Glutamatergic neuron (in vitro differentiated cells): ENCODE results near the gene DSCAML1. TPM values are rescaled to one million over a fixed set of nuclear protein-coding genes. Genes with fewer than 3 reads are reported as not detected.

Experiments
- DNase-seq: peaks from one replicate; pipeline ENCODE4 v3.0.0; 2022
- H3K27ac Mint-ChIP-seq: one replicate; pipeline ENCODE4 v1.8.0; 2020; ENCODE audit warnings: mild to moderate bottlenecking, mixed read lengths, inconsistent platforms; ENCODE audit not compliant: unreplicated experiment
- H3K27me3 Mint-ChIP-seq: one replicate; pipeline ENCODE4 v1.8.0; 2020; ENCODE audit warnings: mild to moderate bottlenecking, moderate library complexity, mixed read lengths, inconsistent platforms; ENCODE audit not compliant: unreplicated experiment
- H3K36me3 Mint-ChIP-seq: one replicate; pipeline ENCODE4 v1.8.0; 2020; ENCODE audit warnings: mild to moderate bottlenecking, mixed read lengths, inconsistent platforms; ENCODE audit not compliant: unreplicated experiment
- H3K4me1 Mint-ChIP-seq: one replicate; pipeline ENCODE4 v1.8.0; 2020; ENCODE audit warnings: mild to moderate bottlenecking, low read depth, mixed read lengths, inconsistent platforms; ENCODE audit not compliant: unreplicated experiment
- H3K4me3 Mint-ChIP-seq: one replicate; pipeline ENCODE4 v1.8.0; 2020; ENCODE audit warnings: mild to moderate bottlenecking, mixed read lengths, inconsistent platforms; ENCODE audit not compliant: unreplicated experiment
- H3K9me3 Mint-ChIP-seq: one replicate; pipeline ENCODE4 v1.8.0; 2020; ENCODE audit warnings: mild to moderate bottlenecking, moderate library complexity, mixed read lengths, inconsistent platforms; ENCODE audit not compliant: unreplicated experiment
- CTCF ChIP-seq: fragments of 200-600 bp; sonication (generic); IDR thresholded peaks from one replicate; pipeline ENCODE4 v1.5.0; 2021; ENCODE audit not compliant: partially characterized antibody, unreplicated experiment
- total RNA-seq: library from RNA; stranded (reverse); fragmentation: NEBNext Ultra II Directional; extraction: Animal tissue kit (Norgen Biotek cat#: 25700); gene quantifications from one replicate; pipeline ENCODE4 v1.2.1, GENCODE V29; 2021; ENCODE audit not compliant: unreplicated experiment

DSCAML1 gene
- total RNA-seq, 1 donor from 2014 or later, result 0.07 TPM

- TF ChIP-seq CTCF, result no peak
- DNase-seq, result peak; percentile 6
- H3K4me1 Mint-ChIP-seq, result no peaks in the 10 kb centered on the region
- H3K36me3 Mint-ChIP-seq, result no peaks in the 10 kb centered on the region
- H3K9me3 Mint-ChIP-seq, result peaks cover 2% of the 10 kb centered on the region
- peaks cover 18% of the 10 kb centered on the region for H3K27me3 Mint-ChIP-seq
- no peak overlapping the region for H3K4me3 Mint-ChIP-seq
- H3K27ac Mint-ChIP-seq, result no peak overlapping the region
Observed at GRCh38 chr11:117631336-117632140, 165.5 kb downstream of the DSCAML1 start.

- DNase-seq, result peak; percentile 13
- Mint-ChIP-seq H3K4me3 (no peak overlapping the region), H3K27me3 (peaks cover 12% of the 10 kb centered on the region), H3K27ac (no peak overlapping the region), H3K9me3 (peaks cover 2% of the 10 kb centered on the region), H3K36me3 (no peaks in the 10 kb centered on the region), H3K4me1 (peaks cover 2% of the 10 kb centered on the region)
- TF ChIP-seq CTCF, result no peak
Observed at GRCh38 chr11:117629891-117630538, 167.0 kb downstream of the DSCAML1 start.

DNA sequence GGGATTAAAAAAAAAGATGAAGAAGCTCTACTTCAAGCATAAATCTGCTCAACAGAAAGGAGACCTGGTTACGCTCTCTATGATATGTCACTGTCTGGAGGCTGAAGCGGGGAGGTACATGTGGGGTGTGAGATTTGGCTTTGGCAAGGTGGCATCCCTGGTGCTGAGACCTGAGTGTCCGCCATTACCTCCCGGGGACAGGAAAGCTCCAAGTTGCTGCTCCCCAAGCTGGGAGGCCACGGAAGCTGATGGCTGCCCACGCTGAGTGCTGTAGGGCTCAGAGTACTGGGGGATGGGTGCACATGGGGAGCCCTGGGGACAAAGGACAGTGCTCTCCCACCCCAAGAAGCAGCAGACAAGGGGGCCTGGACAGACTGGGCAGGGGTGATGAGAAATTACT, 167.9 kb downstream of the DSCAML1 start:
- no peak overlapping the region for H3K4me3 Mint-ChIP-seq
- TF ChIP-seq CTCF, result no peak
- H3K4me1 Mint-ChIP-seq, result peaks cover 2% of the 10 kb centered on the region
- H3K27ac Mint-ChIP-seq, result no peak overlapping the region
- no peaks in the 10 kb centered on the region for H3K36me3 Mint-ChIP-seq
- DNase-seq, result peak; percentile 3
- peaks cover 2% of the 10 kb centered on the region for H3K9me3 Mint-ChIP-seq
- peaks cover 14% of the 10 kb centered on the region for H3K27me3 Mint-ChIP-seq

- Mint-ChIP-seq H3K4me1 (peaks cover 2% of the 10 kb centered on the region), H3K27ac (no peak overlapping the region), H3K36me3 (no peaks in the 10 kb centered on the region), H3K27me3 (peaks cover 9% of the 10 kb centered on the region), H3K9me3 (peaks cover 2% of the 10 kb centered on the region), H3K4me3 (no peak overlapping the region)
- no peak for TF ChIP-seq CTCF
- DNase-seq, result peak; percentile 2
Observed at GRCh38 chr11:117627259-117627658, 169.8 kb downstream of the DSCAML1 start.

DNA sequence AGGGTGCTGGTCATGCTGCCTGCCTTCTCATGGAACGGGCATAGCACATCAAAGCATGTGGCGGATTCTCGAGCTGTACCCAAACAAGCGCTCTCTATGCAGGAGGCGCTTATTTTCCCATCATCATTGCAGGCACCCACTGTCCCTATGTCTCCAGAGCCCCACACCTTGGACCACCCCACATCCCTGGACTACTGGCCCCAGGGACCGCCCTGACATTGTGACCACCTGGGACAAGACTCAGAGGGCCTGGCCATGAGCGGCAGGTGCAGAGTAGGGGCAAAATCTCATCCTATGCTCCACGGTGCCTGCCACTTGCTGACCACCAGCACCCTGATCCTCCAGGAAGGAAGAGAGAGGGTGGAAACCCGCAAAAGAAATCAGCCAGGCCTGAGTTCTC, 170.4 kb downstream of the DSCAML1 start:
- Mint-ChIP-seq H3K4me1 (peaks cover 2% of the 10 kb centered on the region), H3K36me3 (peaks cover 2% of the 10 kb centered on the region), H3K4me3 (no peak overlapping the region), H3K27me3 (peaks cover 9% of the 10 kb centered on the region), H3K9me3 (peaks cover 2% of the 10 kb centered on the region), H3K27ac (no peak overlapping the region)
- no peak for TF ChIP-seq CTCF
- DNase-seq, result peak; percentile 5
